Sigmoid colon (tissue), 4 donors: ENCODE data around the gene CRY1.

Source experiments
- EP300 ChIP-seq, 4 donors: sonication (generic); formaldehyde crosslinking; IDR thresholded peaks; one replicate each; pipeline ENCODE4 v1.6.1; 2017; ENCODE audit warnings: antibody characterized with exemption in 4 of 4
- TF ChIP-seq, protein P1 (sequence below), 4 experiments: fragments of 450-650 bp in 3 of 4; fragments of 200-600 bp in 1 of 4; IDR thresholded peaks; one replicate each; pipeline ENCODE4 v1.5.1; 2016 to 2019; ENCODE audit warnings: antibody characterized with exemption in 4 of 4, mild to moderate bottlenecking in 3 of 4, moderate library complexity in 2 of 4

DNA sequence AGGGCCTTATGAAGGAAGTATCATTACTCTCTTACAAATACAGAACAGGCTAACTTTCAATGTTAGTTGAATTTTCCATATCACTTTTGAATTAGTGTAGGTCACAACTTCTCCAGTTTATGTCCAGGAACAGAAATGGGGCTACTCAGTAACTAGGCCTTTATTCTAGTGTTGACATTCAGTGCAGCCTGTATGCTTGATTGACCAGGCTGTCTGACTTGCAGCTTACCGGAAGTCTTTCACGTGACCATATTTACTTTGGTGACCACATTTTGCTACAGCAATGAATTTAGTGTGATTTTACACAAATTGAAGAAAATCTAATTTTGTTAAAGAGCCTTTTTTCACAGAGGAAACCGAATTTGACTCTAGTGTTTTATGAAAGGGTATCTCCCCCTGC is 118.8 kb downstream of the CRY1 start:
- TF ChIP-seq, protein P1, sequence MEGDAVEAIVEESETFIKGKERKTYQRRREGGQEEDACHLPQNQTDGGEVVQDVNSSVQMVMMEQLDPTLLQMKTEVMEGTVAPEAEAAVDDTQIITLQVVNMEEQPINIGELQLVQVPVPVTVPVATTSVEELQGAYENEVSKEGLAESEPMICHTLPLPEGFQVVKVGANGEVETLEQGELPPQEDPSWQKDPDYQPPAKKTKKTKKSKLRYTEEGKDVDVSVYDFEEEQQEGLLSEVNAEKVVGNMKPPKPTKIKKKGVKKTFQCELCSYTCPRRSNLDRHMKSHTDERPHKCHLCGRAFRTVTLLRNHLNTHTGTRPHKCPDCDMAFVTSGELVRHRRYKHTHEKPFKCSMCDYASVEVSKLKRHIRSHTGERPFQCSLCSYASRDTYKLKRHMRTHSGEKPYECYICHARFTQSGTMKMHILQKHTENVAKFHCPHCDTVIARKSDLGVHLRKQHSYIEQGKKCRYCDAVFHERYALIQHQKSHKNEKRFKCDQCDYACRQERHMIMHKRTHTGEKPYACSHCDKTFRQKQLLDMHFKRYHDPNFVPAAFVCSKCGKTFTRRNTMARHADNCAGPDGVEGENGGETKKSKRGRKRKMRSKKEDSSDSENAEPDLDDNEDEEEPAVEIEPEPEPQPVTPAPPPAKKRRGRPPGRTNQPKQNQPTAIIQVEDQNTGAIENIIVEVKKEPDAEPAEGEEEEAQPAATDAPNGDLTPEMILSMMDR (IDR thresholded peaks at IDR 0.05): no peak
- TF ChIP-seq EP300 (IDR thresholded peaks at IDR 0.05): no peak
